Neural progenitor cell (in vitro differentiated cells): ENCODE measurements around the gene MYH15. TPM values are rescaled to one million over a fixed set of nuclear protein-coding genes. Genes with fewer than 3 reads are reported as not detected.

ENCODE experiments used
- DNase-seq: peaks from one replicate; pipeline ENCODE4 v3.0.0-alpha.2; 2016; ENCODE audit warnings: low spot score
- H2AFZ ChIP-seq: fragments of 200-600 bp; sonication (generic); replicated peaks from 2 replicates; pipeline ENCODE4 v1.6.1; 2016; ENCODE audit warnings: antibody characterized with exemption
- H3F3A ChIP-seq: fragments of 200-600 bp; sonication (generic); 2 replicates; pipeline ENCODE4 v1.6.1; 2016; ENCODE audit warnings: antibody characterized with exemption, low read depth
- H3K27ac ChIP-seq: fragments of 200-600 bp; sonication (generic); 2 replicates; pipeline ENCODE4 v1.5.1; 2016; ENCODE audit warnings: mild to moderate bottlenecking
- H3K27me3 ChIP-seq: fragments of 200-600 bp; sonication (generic); 2 replicates; pipeline ENCODE4 v1.6.1; 2016; ENCODE audit warnings: mild to moderate bottlenecking, moderate library complexity
- H3K36me3 ChIP-seq: fragments of 200-600 bp; sonication (generic); 2 replicates; pipeline ENCODE4 v1.5.1; 2016
- H3K4me1 ChIP-seq: fragments of 200-600 bp; sonication (generic); 2 replicates; pipeline ENCODE4 v1.6.1; 2016; ENCODE audit warnings: mixed run types
- H3K4me2 ChIP-seq: fragments of 200-600 bp; sonication (generic); 2 replicates; pipeline ENCODE4 v1.6.1; 2016
- H3K4me3 ChIP-seq: fragments of 200-600 bp; sonication (generic); 2 replicates; pipeline ENCODE4 v1.5.1; 2016
- H3K79me2 ChIP-seq: fragments of 200-600 bp; sonication (generic); 2 replicates; pipeline ENCODE4 v1.6.1; 2016; ENCODE audit warnings: low read depth
- H3K9ac ChIP-seq: fragments of 200-600 bp; sonication (generic); 2 replicates; pipeline ENCODE4 v1.6.1; 2016
- H3K9me3 ChIP-seq: fragments of 200-600 bp; sonication (generic); 2 replicates; pipeline ENCODE4 v1.5.1; 2016; ENCODE audit warnings: low read depth
- H4K20me1 ChIP-seq: fragments of 200-600 bp; sonication (generic); 2 replicates; pipeline ENCODE4 v1.6.1; 2016; ENCODE audit warnings: low read depth
- H3K27ac Mint-ChIP-seq: 3 replicates; pipeline ENCODE4 v1.8.0; 2021; ENCODE audit warnings: mixed read lengths
- H3K27me3 Mint-ChIP-seq: 2 replicates; pipeline ENCODE4 v1.8.0; 2022; ENCODE audit warnings: low read depth, mild to moderate bottlenecking, inconsistent platforms, moderate library complexity, mixed read lengths; ENCODE audit not compliant: insufficient read depth
- H3K36me3 Mint-ChIP-seq: 3 replicates; pipeline ENCODE4 v1.8.0; 2021; ENCODE audit warnings: mixed read lengths
- H3K4me1 Mint-ChIP-seq: 3 replicates; pipeline ENCODE4 v1.8.0; 2021; ENCODE audit warnings: mixed read lengths
- H3K4me3 Mint-ChIP-seq: 3 replicates; pipeline ENCODE4 v1.8.0; 2021; ENCODE audit warnings: mild to moderate bottlenecking, moderate library complexity, mixed read lengths
- H3K9me3 Mint-ChIP-seq: 3 replicates; pipeline ENCODE4 v1.8.0; 2020; ENCODE audit warnings: mixed read lengths
- CTCF ChIP-seq: fragments of 200-600 bp; sonication (generic); IDR thresholded peaks from 2 replicates; pipeline ENCODE4 v1.5.1; 2017; ENCODE audit warnings: antibody characterized with exemption, mild to moderate bottlenecking
- EZH2 ChIP-seq: fragments of 200-600 bp; sonication (generic); IDR thresholded peaks from 2 replicates; pipeline ENCODE4 v1.6.1; 2017; ENCODE audit warnings: antibody characterized with exemption, mild to moderate bottlenecking, moderate library complexity
- EZH2phosphoT487 ChIP-seq: fragments of 200-600 bp; sonication (generic); IDR thresholded peaks from 2 replicates; pipeline ENCODE4 v1.6.1; 2017; ENCODE audit warnings: antibody characterized with exemption
- total RNA-seq: library from RNA; depleted of rRNA; stranded (reverse); fragments of >200 nt; gene quantifications from 2 replicates; pipeline ENCODE4 v1.2.3, GENCODE V29; 2015; ENCODE audit warnings: low replicate concordance

MYH15 gene
- total RNA-seq, 1 donor from 2014 or later = not detected

- no peak overlapping the region for H3K27ac ChIP-seq
- Mint-ChIP-seq H3K27ac (no peak overlapping the region), H3K27me3 (no peaks in the 10 kb centered on the region), H3K36me3 (peaks cover 10% of the 10 kb centered on the region), H3K9me3 (peaks cover 19% of the 10 kb centered on the region), H3K4me3 (no peak overlapping the region), H3K4me1 (peaks cover 3% of the 10 kb centered on the region)
- no peak overlapping the region for H2AFZ ChIP-seq
- H3K9ac ChIP-seq = no peak overlapping the region
- no peaks in the 10 kb centered on the region for H3K79me2 ChIP-seq
- TF ChIP-seq EZH2 (no peak), CTCF (no peak), EZH2phosphoT487 (no peak)
- H3K36me3 ChIP-seq = no peaks in the 10 kb centered on the region
- H3K4me3 ChIP-seq = no peak overlapping the region
- H3K4me1 ChIP-seq = no peaks in the 10 kb centered on the region
- no peaks in the 10 kb centered on the region for H3K9me3 ChIP-seq
- no peaks in the 10 kb centered on the region for H3K27me3 ChIP-seq
- no peaks in the 10 kb centered on the region for H4K20me1 ChIP-seq
- no peaks in the 10 kb centered on the region for H3F3A ChIP-seq
- no peak overlapping the region for H3K4me2 ChIP-seq
- DNase-seq = no peak
These were observed 76.5 kb downstream of the MYH15 start for GRCh38 chr3:108433928-108434327.

GRCh38 chr3:108432431-108432830, 78.0 kb downstream of the MYH15 start:
- DNase-seq = no peak
- H3K27ac ChIP-seq = no peak overlapping the region
- Mint-ChIP-seq H3K36me3 (peaks cover 12% of the 10 kb centered on the region), H3K4me3 (no peak overlapping the region), H3K27ac (no peak overlapping the region), H3K9me3 (peaks cover 19% of the 10 kb centered on the region), H3K4me1 (no peaks in the 10 kb centered on the region), H3K27me3 (no peaks in the 10 kb centered on the region)
- H3F3A ChIP-seq = no peaks in the 10 kb centered on the region
- H3K27me3 ChIP-seq = no peaks in the 10 kb centered on the region
- no peaks in the 10 kb centered on the region for H3K4me1 ChIP-seq
- no peaks in the 10 kb centered on the region for H4K20me1 ChIP-seq
- no peaks in the 10 kb centered on the region for H3K9me3 ChIP-seq
- no peak overlapping the region for H3K4me3 ChIP-seq
- H3K9ac ChIP-seq = no peak overlapping the region
- H3K79me2 ChIP-seq = no peaks in the 10 kb centered on the region
- TF ChIP-seq CTCF (no peak), EZH2 (no peak), EZH2phosphoT487 (no peak)
- H3K36me3 ChIP-seq = no peaks in the 10 kb centered on the region
- H3K4me2 ChIP-seq = no peak overlapping the region
- H2AFZ ChIP-seq = no peak overlapping the region

- Histone ChIP-seq H3K27ac (no peak overlapping the region), H3K9ac (no peak overlapping the region), H3K36me3 (no peaks in the 10 kb centered on the region), H3K79me2 (no peaks in the 10 kb centered on the region), H3F3A (no peaks in the 10 kb centered on the region), H3K4me2 (no peak overlapping the region), H4K20me1 (no peaks in the 10 kb centered on the region), H3K9me3 (no peaks in the 10 kb centered on the region), H2AFZ (no peak overlapping the region), H3K4me3 (no peak overlapping the region), H3K27me3 (no peaks in the 10 kb centered on the region), H3K4me1 (no peaks in the 10 kb centered on the region)
- Mint-ChIP-seq H3K27me3 (peaks cover 6% of the 10 kb centered on the region), H3K27ac (no peak overlapping the region), H3K9me3 (peaks cover 19% of the 10 kb centered on the region), H3K4me3 (no peak overlapping the region), H3K4me1 (no peaks in the 10 kb centered on the region), H3K36me3 (peaks cover 12% of the 10 kb centered on the region)
- TF ChIP-seq CTCF (no peak), EZH2phosphoT487 (no peak), EZH2 (no peak)
- no peak for DNase-seq
These were observed 79.9 kb downstream of the MYH15 start for GRCh38 chr3:108430540-108430939.

GRCh38 chr3:108428586-108428985, 81.8 kb downstream of the MYH15 start:
- H3K4me1 ChIP-seq = no peaks in the 10 kb centered on the region
- no peaks in the 10 kb centered on the region for H3F3A ChIP-seq
- H3K9me3 Mint-ChIP-seq = peaks cover 15% of the 10 kb centered on the region
- DNase-seq = no peak
- no peaks in the 10 kb centered on the region for H3K4me1 Mint-ChIP-seq
- H3K4me3 ChIP-seq = no peak overlapping the region
- no peak overlapping the region for H3K9ac ChIP-seq
- H3K79me2 ChIP-seq = no peaks in the 10 kb centered on the region
- no peak overlapping the region for H2AFZ ChIP-seq
- no peak overlapping the region for H3K4me3 Mint-ChIP-seq
- H3K9me3 ChIP-seq = no peaks in the 10 kb centered on the region
- H3K27ac ChIP-seq = no peak overlapping the region
- TF ChIP-seq EZH2phosphoT487 (no peak), CTCF (no peak), EZH2 (no peak)
- H3K27me3 Mint-ChIP-seq = peaks cover 6% of the 10 kb centered on the region
- no peaks in the 10 kb centered on the region for H4K20me1 ChIP-seq
- no peaks in the 10 kb centered on the region for H3K27me3 ChIP-seq
- H3K4me2 ChIP-seq = no peak overlapping the region
- peaks cover 11% of the 10 kb centered on the region for H3K36me3 Mint-ChIP-seq
- H3K36me3 ChIP-seq = no peaks in the 10 kb centered on the region
- H3K27ac Mint-ChIP-seq = no peak overlapping the region
